Gastrocnemius medialis (tissue), 4 donors: ENCODE measurements around the gene PAX8.
"Not testable (repeated sequence)": the region's sequence is repeated elsewhere in the genome, so short reads cannot be mapped to it uniquely, and the experiment has no call there.

Experiments
- POLR2A ChIP-seq, 2 donors: fragments of 450-650 bp; IDR thresholded peaks; one replicate each; pipeline ENCODE4 v1.6.1; 2017; ENCODE audit warnings: antibody characterized with exemption in 2 of 2, mild to moderate bottlenecking in 2 of 2, moderate library complexity in 2 of 2
- TF ChIP-seq, protein P1 (sequence below), 5 experiments: fragments of 450-650 bp in 3 of 5; fragments of 200-600 bp in 2 of 5; sonication (generic) in 2 of 5; IDR thresholded peaks in 4 of 5; conservative IDR thresholded peaks in 1 of 5; 1 replicate in 4 of 5; 2 replicates in 1 of 5; pipeline ENCODE4 v1.5.1; 2016 to 2019; ENCODE audit warnings: antibody characterized with exemption in 5 of 5, mild to moderate bottlenecking in 3 of 5, moderate library complexity in 3 of 5

DNA sequence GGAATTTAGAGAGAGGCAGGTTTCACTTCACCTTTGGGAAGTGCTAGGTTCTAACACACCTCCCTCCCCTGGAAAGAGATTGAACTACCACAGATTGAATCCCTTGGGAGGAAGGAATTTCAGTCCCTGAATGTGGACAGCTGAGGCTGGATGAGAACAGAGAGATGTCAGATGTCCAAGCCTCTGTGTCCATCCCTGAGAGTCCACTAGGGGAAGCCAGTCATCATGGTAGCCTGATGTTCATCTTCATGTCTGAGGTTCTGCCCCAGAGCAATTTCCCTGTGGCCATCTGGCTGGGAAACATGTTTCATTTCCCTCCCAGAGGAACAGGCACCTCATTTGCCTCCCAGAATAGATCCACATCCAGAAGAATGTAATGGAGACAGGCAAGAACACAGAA, 30.1 kb upstream of the PAX8 start:
- TF ChIP-seq, protein P1, sequence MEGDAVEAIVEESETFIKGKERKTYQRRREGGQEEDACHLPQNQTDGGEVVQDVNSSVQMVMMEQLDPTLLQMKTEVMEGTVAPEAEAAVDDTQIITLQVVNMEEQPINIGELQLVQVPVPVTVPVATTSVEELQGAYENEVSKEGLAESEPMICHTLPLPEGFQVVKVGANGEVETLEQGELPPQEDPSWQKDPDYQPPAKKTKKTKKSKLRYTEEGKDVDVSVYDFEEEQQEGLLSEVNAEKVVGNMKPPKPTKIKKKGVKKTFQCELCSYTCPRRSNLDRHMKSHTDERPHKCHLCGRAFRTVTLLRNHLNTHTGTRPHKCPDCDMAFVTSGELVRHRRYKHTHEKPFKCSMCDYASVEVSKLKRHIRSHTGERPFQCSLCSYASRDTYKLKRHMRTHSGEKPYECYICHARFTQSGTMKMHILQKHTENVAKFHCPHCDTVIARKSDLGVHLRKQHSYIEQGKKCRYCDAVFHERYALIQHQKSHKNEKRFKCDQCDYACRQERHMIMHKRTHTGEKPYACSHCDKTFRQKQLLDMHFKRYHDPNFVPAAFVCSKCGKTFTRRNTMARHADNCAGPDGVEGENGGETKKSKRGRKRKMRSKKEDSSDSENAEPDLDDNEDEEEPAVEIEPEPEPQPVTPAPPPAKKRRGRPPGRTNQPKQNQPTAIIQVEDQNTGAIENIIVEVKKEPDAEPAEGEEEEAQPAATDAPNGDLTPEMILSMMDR (IDR thresholded peaks at IDR 0.05 in 4 of 5, conservative IDR thresholded peaks at IDR 0.05 in 1 of 5) = peak in 2 of 5 experiments; percentile 9 to 15
- TF ChIP-seq POLR2A (IDR thresholded peaks at IDR 0.05) = not testable (repeated sequence)
